Skeletal muscle cell (primary cell): ENCODE results near the gene PLCG2.
"Not testable (repeated sequence)": the region's sequence is repeated elsewhere in the genome, so short reads cannot be mapped to it uniquely, and the experiment has no call there.

ENCODE experiments used
- DNase-seq: peaks from one replicate; pipeline ENCODE4 v3.0.0-alpha.2; 2010; ENCODE audit warnings: low read depth
- H3K4me3 ChIP-seq: 2 replicates; pipeline ENCODE4 v1.5.1; 2011; ENCODE audit warnings: low read depth, mild to moderate bottlenecking, control low read depth, low read length, moderate library complexity

The PLCG2 gene

GRCh38 chr16:81785138-81785924 is 6.2 kb downstream of the PLCG2 start:
- DNase-seq = no peak
- no peak overlapping the region for H3K4me3 ChIP-seq

GRCh38 chr16:81786321-81786720 is 7.2 kb downstream of the PLCG2 start:
- H3K4me3 ChIP-seq = no peak overlapping the region
- DNase-seq = no peak

GRCh38 chr16:81786868-81787267 is 7.8 kb downstream of the PLCG2 start:
- DNase-seq = no peak
- no peak overlapping the region for H3K4me3 ChIP-seq

GRCh38 chr16:81787659-81788058 is 8.6 kb downstream of the PLCG2 start:
- no peak overlapping the region for H3K4me3 ChIP-seq
- DNase-seq = no peak

GRCh38 chr16:81790277-81790676 is 11.2 kb downstream of the PLCG2 start:
- H3K4me3 ChIP-seq = no peak overlapping the region
- no peak for DNase-seq

- no peak for DNase-seq
- no peak overlapping the region for H3K4me3 ChIP-seq
These were observed 11.8 kb downstream of the PLCG2 start for GRCh38 chr16:81790830-81791435.

- no peak overlapping the region for H3K4me3 ChIP-seq
- no peak for DNase-seq
These were observed 13.7 kb downstream of the PLCG2 start for GRCh38 chr16:81792828-81793227.

- H3K4me3 ChIP-seq = no peak overlapping the region
- DNase-seq = no peak
These were observed 16.1 kb downstream of the PLCG2 start for GRCh38 chr16:81795193-81795592.

GRCh38 chr16:81796035-81796434 is 16.9 kb downstream of the PLCG2 start:
- H3K4me3 ChIP-seq = no peak overlapping the region
- DNase-seq = no peak

GRCh38 chr16:81796583-81797346 is 17.7 kb downstream of the PLCG2 start:
- no peak for DNase-seq
- H3K4me3 ChIP-seq = no peak overlapping the region

- no peak overlapping the region for H3K4me3 ChIP-seq
- DNase-seq = no peak
These were observed 18.4 kb downstream of the PLCG2 start for GRCh38 chr16:81797443-81797842.

GRCh38 chr16:81798311-81799137 is 19.4 kb downstream of the PLCG2 start:
- no peak overlapping the region for H3K4me3 ChIP-seq
- DNase-seq = no peak

- no peak overlapping the region for H3K4me3 ChIP-seq
- DNase-seq = no peak
These were observed 20.0 kb downstream of the PLCG2 start for GRCh38 chr16:81799138-81799504.

GRCh38 chr16:81801724-81802123 is 22.6 kb downstream of the PLCG2 start:
- not testable (repeated sequence) for H3K4me3 ChIP-seq, DNase-seq

GRCh38 chr16:81803332-81803731 is 24.2 kb downstream of the PLCG2 start:
- no peak for DNase-seq
- H3K4me3 ChIP-seq = no peak overlapping the region

- H3K4me3 ChIP-seq = no peak overlapping the region
- DNase-seq = no peak
These were observed 25.1 kb downstream of the PLCG2 start for GRCh38 chr16:81804134-81804610.

GRCh38 chr16:81806696-81807095 is 27.6 kb downstream of the PLCG2 start:
- DNase-seq = no peak
- no peak overlapping the region for H3K4me3 ChIP-seq

- no peak overlapping the region for H3K4me3 ChIP-seq
- no peak for DNase-seq
These were observed 28.8 kb downstream of the PLCG2 start for GRCh38 chr16:81807767-81808358.

- no peak overlapping the region for H3K4me3 ChIP-seq
- DNase-seq = no peak
These were observed 29.9 kb downstream of the PLCG2 start for GRCh38 chr16:81808933-81809480.
